IPS-20b (cell line): Measurements from ENCODE around the gene ASCC2.
"Not testable (repeated sequence)": the region's sequence is repeated elsewhere in the genome, so short reads cannot be mapped to it uniquely, and the experiment has no call there.

Source experiments
- H3K27ac ChIP-seq: one replicate; pipeline ENCODE4 v1.5.1; 2013; ENCODE audit warnings: low read length
- H3K27me3 ChIP-seq: 2 replicates; pipeline ENCODE4 v1.6.1; 2013; ENCODE audit warnings: mild to moderate bottlenecking, low read length, inconsistent platforms; ENCODE audit not compliant: insufficient read depth
- H3K36me3 ChIP-seq: 2 replicates; pipeline ENCODE4 v1.6.1; 2013; ENCODE audit warnings: low read depth, mild to moderate bottlenecking, inconsistent platforms, low read length, moderate library complexity; ENCODE audit not compliant: insufficient read depth
- H3K4me1 ChIP-seq: 2 replicates; pipeline ENCODE4 v1.6.1; 2013; ENCODE audit warnings: mild to moderate bottlenecking, control low read depth, inconsistent platforms, low read length, moderate library complexity; ENCODE audit not compliant: insufficient read depth
- H3K4me3 ChIP-seq: 2 replicates; pipeline ENCODE4 v1.5.1; 2013; ENCODE audit warnings: mild to moderate bottlenecking, low read length, inconsistent platforms
- H3K9ac ChIP-seq: 2 replicates; pipeline ENCODE4 v1.6.1; 2013; ENCODE audit warnings: low read depth, mild to moderate bottlenecking, inconsistent platforms, low read length, moderate library complexity
- H3K9me3 ChIP-seq: 2 replicates; pipeline ENCODE4 v1.6.1; 2013; ENCODE audit warnings: mild to moderate bottlenecking, low read depth, low read length, inconsistent platforms; ENCODE audit not compliant: insufficient read depth

Gene ASCC2

GRCh38 chr22:29872144-29872893 lies 34.2 kb upstream of the ASCC2 start:
- no peak overlapping the region for H3K9ac ChIP-seq
- no peaks in the 10 kb centered on the region for H3K9me3 ChIP-seq
- H3K4me1 ChIP-seq: no peaks in the 10 kb centered on the region; the same call in 1 of the 2 replicates
- H3K4me3 ChIP-seq: no peak overlapping the region
- no peaks in the 10 kb centered on the region for H3K36me3 ChIP-seq
- no peak overlapping the region for H3K27ac ChIP-seq
- no peaks in the 10 kb centered on the region for H3K27me3 ChIP-seq

GRCh38 chr22:29871684-29872083 lies 33.6 kb upstream of the ASCC2 start:
- Histone ChIP-seq H3K27ac (no peak overlapping the region), H3K4me3 (no peak overlapping the region), H3K9ac (no peak overlapping the region), H3K4me1 (no peaks in the 10 kb centered on the region; the same call in 1 of the 2 replicates), H3K9me3 (no peaks in the 10 kb centered on the region), H3K36me3 (no peaks in the 10 kb centered on the region), H3K27me3 (no peaks in the 10 kb centered on the region)

- Histone ChIP-seq H3K9me3 (no peaks in the 10 kb centered on the region), H3K36me3 (no peaks in the 10 kb centered on the region), H3K27me3 (no peaks in the 10 kb centered on the region), H3K9ac (no peak overlapping the region), H3K4me1 (no peaks in the 10 kb centered on the region; the same call in 1 of the 2 replicates), H3K4me3 (no peak overlapping the region), H3K27ac (no peak overlapping the region)
These were observed 32.5 kb upstream of the ASCC2 start for GRCh38 chr22:29870574-29870973.

GRCh38 chr22:29867851-29868250 lies 29.8 kb upstream of the ASCC2 start:
- Histone ChIP-seq H3K4me1 (no peaks in the 10 kb centered on the region; the same call in 1 of the 2 replicates), H3K4me3 (no peak overlapping the region), H3K9ac (no peak overlapping the region), H3K27ac (no peak overlapping the region), H3K36me3 (no peaks in the 10 kb centered on the region), H3K9me3 (no peaks in the 10 kb centered on the region), H3K27me3 (no peaks in the 10 kb centered on the region)

- no peak overlapping the region for H3K27ac ChIP-seq
- no peaks in the 10 kb centered on the region; the same call in 1 of the 2 replicates for H3K4me1 ChIP-seq
- H3K4me3 ChIP-seq: no peak overlapping the region
- H3K36me3 ChIP-seq: no peaks in the 10 kb centered on the region
- no peak overlapping the region for H3K9ac ChIP-seq
- no peaks in the 10 kb centered on the region for H3K27me3 ChIP-seq
- H3K9me3 ChIP-seq: no peaks in the 10 kb centered on the region
These were observed 29.2 kb upstream of the ASCC2 start for GRCh38 chr22:29867260-29867659.

- not testable (repeated sequence) for H3K9me3 ChIP-seq, H3K4me1 ChIP-seq, H3K9ac ChIP-seq, H3K4me3 ChIP-seq, H3K27me3 ChIP-seq, H3K36me3 ChIP-seq, H3K27ac ChIP-seq
These were observed 27.5 kb upstream of the ASCC2 start for GRCh38 chr22:29865572-29865971.

GRCh38 chr22:29861672-29862297 lies 23.7 kb upstream of the ASCC2 start:
- Histone ChIP-seq H3K9ac (no peak overlapping the region), H3K27ac (no peak overlapping the region), H3K4me3 (no peak overlapping the region), H3K27me3 (no peaks in the 10 kb centered on the region), H3K4me1 (no peaks in the 10 kb centered on the region), H3K36me3 (no peaks in the 10 kb centered on the region), H3K9me3 (no peaks in the 10 kb centered on the region)

- H3K4me3 ChIP-seq: no peak overlapping the region
- H3K4me1 ChIP-seq: no peaks in the 10 kb centered on the region
- H3K36me3 ChIP-seq: no peaks in the 10 kb centered on the region
- H3K27me3 ChIP-seq: no peaks in the 10 kb centered on the region
- no peak overlapping the region for H3K27ac ChIP-seq
- no peak overlapping the region for H3K9ac ChIP-seq
- H3K9me3 ChIP-seq: no peaks in the 10 kb centered on the region
These were observed 22.1 kb upstream of the ASCC2 start for GRCh38 chr22:29860006-29860766.

- not testable (repeated sequence) for H3K4me1 ChIP-seq, H3K27ac ChIP-seq, H3K9ac ChIP-seq, H3K36me3 ChIP-seq, H3K4me3 ChIP-seq, H3K27me3 ChIP-seq, H3K9me3 ChIP-seq
These were observed 21.0 kb upstream of the ASCC2 start for GRCh38 chr22:29859030-29859429.

GRCh38 chr22:29856496-29856895 lies 18.4 kb upstream of the ASCC2 start:
- H3K27ac ChIP-seq: no peak overlapping the region
- H3K4me3 ChIP-seq: no peak overlapping the region
- no peak overlapping the region for H3K9ac ChIP-seq
- no peaks in the 10 kb centered on the region for H3K9me3 ChIP-seq
- H3K4me1 ChIP-seq: no peaks in the 10 kb centered on the region
- H3K36me3 ChIP-seq: no peaks in the 10 kb centered on the region
- no peaks in the 10 kb centered on the region for H3K27me3 ChIP-seq

- no peak overlapping the region for H3K9ac ChIP-seq
- no peaks in the 10 kb centered on the region for H3K4me1 ChIP-seq
- no peaks in the 10 kb centered on the region for H3K9me3 ChIP-seq
- no peaks in the 10 kb centered on the region for H3K27me3 ChIP-seq
- no peak overlapping the region for H3K27ac ChIP-seq
- H3K4me3 ChIP-seq: no peak overlapping the region
- no peaks in the 10 kb centered on the region for H3K36me3 ChIP-seq
These were observed 17.6 kb upstream of the ASCC2 start for GRCh38 chr22:29855611-29856181.
